ENCODE data around the gene ATIC.

GRCh38 chr2:215293879-215294278 lies 18.0 kb upstream of the ATIC start:
- TF ChIP-seq, protein P1, sequence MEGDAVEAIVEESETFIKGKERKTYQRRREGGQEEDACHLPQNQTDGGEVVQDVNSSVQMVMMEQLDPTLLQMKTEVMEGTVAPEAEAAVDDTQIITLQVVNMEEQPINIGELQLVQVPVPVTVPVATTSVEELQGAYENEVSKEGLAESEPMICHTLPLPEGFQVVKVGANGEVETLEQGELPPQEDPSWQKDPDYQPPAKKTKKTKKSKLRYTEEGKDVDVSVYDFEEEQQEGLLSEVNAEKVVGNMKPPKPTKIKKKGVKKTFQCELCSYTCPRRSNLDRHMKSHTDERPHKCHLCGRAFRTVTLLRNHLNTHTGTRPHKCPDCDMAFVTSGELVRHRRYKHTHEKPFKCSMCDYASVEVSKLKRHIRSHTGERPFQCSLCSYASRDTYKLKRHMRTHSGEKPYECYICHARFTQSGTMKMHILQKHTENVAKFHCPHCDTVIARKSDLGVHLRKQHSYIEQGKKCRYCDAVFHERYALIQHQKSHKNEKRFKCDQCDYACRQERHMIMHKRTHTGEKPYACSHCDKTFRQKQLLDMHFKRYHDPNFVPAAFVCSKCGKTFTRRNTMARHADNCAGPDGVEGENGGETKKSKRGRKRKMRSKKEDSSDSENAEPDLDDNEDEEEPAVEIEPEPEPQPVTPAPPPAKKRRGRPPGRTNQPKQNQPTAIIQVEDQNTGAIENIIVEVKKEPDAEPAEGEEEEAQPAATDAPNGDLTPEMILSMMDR (conservative IDR thresholded peaks at IDR 0.05) = no peak
- no peak for TF ChIP-seq ZFX (IDR thresholded peaks at IDR 0.05)

Measured in C4-2B (cell line).